Osteocyte (in vitro differentiated cells): Measurements from ENCODE around the gene COPZ1. TPM values are rescaled to one million over a fixed set of nuclear protein-coding genes. Genes with fewer than 3 reads are reported as not detected.
A peak's percentile ranks its signal among the peaks of the same experiment; 100 is the strongest.
"Not testable (repeated sequence)": the region's sequence is repeated elsewhere in the genome, so short reads cannot be mapped to it uniquely, and the experiment has no call there.

Source experiments
- DNase-seq: peaks from one replicate; pipeline ENCODE4 v3.0.0; 2021; ENCODE audit warnings: mixed read lengths; ENCODE audit not compliant: unreplicated experiment; ENCODE audit errors: extremely low spot score
- H3K27ac Mint-ChIP-seq: one replicate; pipeline ENCODE4 v1.8.0; 2021; ENCODE audit warnings: mild to moderate bottlenecking, mixed read lengths; ENCODE audit not compliant: unreplicated experiment
- H3K27me3 Mint-ChIP-seq: one replicate; pipeline ENCODE4 v1.8.0; 2021; ENCODE audit warnings: mixed read lengths; ENCODE audit not compliant: unreplicated experiment
- H3K36me3 Mint-ChIP-seq: one replicate; pipeline ENCODE4 v1.8.0; 2021; ENCODE audit warnings: mixed read lengths; ENCODE audit not compliant: unreplicated experiment
- H3K4me1 Mint-ChIP-seq: one replicate; pipeline ENCODE4 v1.8.0; 2021; ENCODE audit warnings: mixed read lengths; ENCODE audit not compliant: unreplicated experiment
- H3K4me3 Mint-ChIP-seq: one replicate; pipeline ENCODE4 v1.8.0; 2021; ENCODE audit warnings: mild to moderate bottlenecking, moderate library complexity, mixed read lengths; ENCODE audit not compliant: unreplicated experiment
- H3K9me3 Mint-ChIP-seq: one replicate; pipeline ENCODE4 v1.8.0; 2021; ENCODE audit warnings: mixed read lengths; ENCODE audit not compliant: unreplicated experiment
- CTCF ChIP-seq: fragments of 200-600 bp; sonication (generic); IDR thresholded peaks from 2 replicates; pipeline ENCODE4 v1.5.0; 2021; ENCODE audit warnings: antibody characterized with exemption, mild to moderate bottlenecking, moderate library complexity
- total RNA-seq: library from RNA; stranded (reverse); gene quantifications from 2 replicates; pipeline ENCODE4 v1.2.1, GENCODE V29; 2021

The COPZ1 gene
- total RNA-seq, 1 donor from 2014 or later: 136 TPM

DNA sequence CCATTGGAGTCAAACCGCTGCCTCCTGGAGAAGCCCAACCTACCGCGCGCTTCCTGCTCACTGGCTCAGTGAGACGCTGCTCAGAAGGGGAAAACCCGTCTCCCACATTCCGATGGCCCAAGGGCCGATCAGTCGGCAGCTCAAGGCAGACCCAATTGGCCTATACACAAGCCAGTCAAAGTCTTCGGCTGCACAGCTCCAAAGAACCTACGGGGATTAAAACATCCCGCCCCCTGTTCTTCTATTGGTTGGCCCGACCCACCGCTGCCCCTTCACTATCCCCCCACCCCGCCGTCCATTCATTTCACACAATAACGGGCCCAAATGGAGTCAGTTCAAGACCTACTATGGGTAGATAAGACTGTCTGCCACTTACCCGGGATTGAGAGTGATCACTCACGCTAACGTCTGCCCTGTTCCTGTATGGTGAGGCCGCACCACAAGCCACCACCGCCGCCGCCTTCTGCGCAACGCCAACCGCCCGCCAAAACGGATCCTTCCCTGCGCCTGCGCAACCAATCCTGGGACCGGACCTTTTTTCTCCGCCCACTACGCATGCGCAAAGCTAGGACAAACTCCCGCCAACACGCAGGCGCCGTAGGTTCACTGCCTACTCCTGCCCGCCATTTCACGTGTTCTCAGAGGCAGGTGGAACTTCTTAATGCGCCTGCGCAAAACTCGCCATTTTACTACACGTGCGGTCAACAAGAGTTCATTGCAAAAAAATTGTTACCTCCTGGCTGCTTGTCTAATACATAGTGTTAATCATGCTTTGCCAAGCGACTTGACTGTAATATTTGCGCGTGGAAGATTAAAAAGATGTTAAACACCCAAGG is 45.1 kb upstream of the COPZ1 start, which contains the start of gene CBX5:
CBX5 (minus strand) TSS at position 491 of the 836 bp plus-strand sequence. CDS start 22,472 bp downstream, outside the sequence.
- peak; percentile 100 for DNase-seq
- no peaks in the 10 kb centered on the region for H3K9me3 Mint-ChIP-seq
- no peaks in the 10 kb centered on the region for H3K27me3 Mint-ChIP-seq
- H3K4me1 Mint-ChIP-seq: peaks cover 55% of the 10 kb centered on the region
- no peak within 1 kb of the TSS for H3K4me3 Mint-ChIP-seq
- peaks cover 33% of the 10 kb centered on the region for H3K36me3 Mint-ChIP-seq
- TF ChIP-seq CTCF: no peak
- no peak within 1 kb of the TSS for H3K27ac Mint-ChIP-seq

DNA sequence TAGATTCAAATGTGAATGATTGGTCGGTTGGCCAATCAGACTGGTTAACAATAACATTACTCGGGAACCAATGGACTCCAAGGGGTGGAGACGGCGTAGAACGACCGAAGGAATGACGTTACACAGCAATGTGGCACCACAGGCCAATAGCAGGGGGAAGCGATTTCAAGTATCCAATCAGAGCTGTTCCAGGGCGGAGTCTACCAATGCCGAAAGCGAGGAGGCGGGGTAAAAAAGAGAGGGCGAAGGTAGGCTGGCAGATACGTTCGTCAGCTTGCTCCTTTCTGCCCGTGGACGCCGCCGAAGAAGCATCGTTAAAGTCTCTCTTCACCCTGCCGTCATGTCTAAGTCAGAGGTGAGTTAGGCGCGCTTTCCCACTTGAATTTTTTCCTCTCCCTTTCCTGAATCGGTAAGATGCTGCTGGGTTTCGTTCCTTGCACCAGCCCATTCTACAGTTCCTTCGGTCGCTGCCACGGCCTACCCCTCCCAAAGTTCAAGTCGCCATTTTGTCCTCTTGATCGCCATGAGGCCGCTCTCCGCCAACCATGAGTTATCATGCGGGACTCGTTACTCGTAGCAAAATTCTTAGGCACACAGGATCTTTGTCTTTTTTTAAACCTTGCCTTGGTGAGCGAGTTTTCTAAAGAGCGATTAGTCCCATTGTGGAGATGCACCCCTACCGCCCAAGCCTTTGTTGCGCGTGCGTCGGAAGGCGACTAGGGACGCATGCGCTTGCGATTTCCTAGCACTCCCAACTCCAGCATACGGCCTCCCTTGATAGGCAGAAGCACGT is 44.3 kb upstream of the COPZ1 start, which contains the start of gene HNRNPA1:
HNRNPA1 (plus strand) TSS at position 259 of the 793 bp plus-strand sequence; CDS start at position 341, 82 bp downstream.
- Mint-ChIP-seq H3K36me3 (peaks cover 40% of the 10 kb centered on the region), H3K27ac (no peak within 1 kb of the TSS), H3K4me1 (peaks cover 63% of the 10 kb centered on the region), H3K27me3 (no peaks in the 10 kb centered on the region), H3K9me3 (no peaks in the 10 kb centered on the region), H3K4me3 (no peak within 1 kb of the TSS)
- no peak for TF ChIP-seq CTCF
- DNase-seq: peak; percentile 98

GRCh38 chr12:54281261-54281638 is 43.7 kb upstream of the COPZ1 start:
- not testable (repeated sequence) for H3K27ac Mint-ChIP-seq, H3K27me3 Mint-ChIP-seq, DNase-seq, H3K4me3 Mint-ChIP-seq, H3K9me3 Mint-ChIP-seq
- H3K4me1 Mint-ChIP-seq: peaks cover 66% of the 10 kb centered on the region
- H3K36me3 Mint-ChIP-seq: peaks cover 43% of the 10 kb centered on the region

GRCh38 chr12:54281694-54282093 is 43.2 kb upstream of the COPZ1 start:
- H3K27me3 Mint-ChIP-seq, H3K9me3 Mint-ChIP-seq, DNase-seq, H3K27ac Mint-ChIP-seq, H3K4me3 Mint-ChIP-seq: not testable (repeated sequence)
- peaks cover 47% of the 10 kb centered on the region for H3K36me3 Mint-ChIP-seq
- peaks cover 63% of the 10 kb centered on the region for H3K4me1 Mint-ChIP-seq

DNA sequence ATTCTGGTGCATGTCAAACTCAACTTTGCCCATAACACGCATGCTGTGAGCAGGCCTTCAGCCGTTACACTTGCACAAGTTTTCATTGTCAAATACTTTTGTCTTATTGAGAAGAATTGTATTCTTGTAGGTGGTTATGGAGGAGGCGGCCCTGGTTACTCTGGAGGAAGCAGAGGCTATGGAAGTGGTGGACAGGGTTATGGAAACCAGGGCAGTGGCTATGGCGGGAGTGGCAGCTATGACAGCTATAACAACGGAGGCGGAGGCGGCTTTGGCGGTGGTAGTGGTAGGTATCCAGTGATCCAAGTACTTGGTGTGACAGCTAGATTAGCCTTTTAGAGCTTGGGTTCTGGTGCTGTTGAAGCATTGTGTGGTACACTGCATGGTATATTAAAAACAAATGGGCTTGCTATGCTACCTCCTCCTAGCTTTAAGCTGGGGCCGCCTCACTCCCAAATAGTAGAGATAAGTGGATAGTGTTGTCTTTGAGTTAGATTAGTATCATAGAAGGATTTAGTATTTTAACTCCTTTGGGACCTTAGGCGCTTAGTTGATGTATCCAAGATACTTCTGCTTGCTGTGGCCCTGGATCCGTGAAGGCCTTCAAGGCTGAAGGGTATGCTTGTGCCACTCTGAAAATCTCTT is 41.9 kb upstream of the COPZ1 start:
- Mint-ChIP-seq H3K36me3 (peaks cover 57% of the 10 kb centered on the region), H3K27me3 (no peaks in the 10 kb centered on the region), H3K27ac (no peak overlapping the region), H3K4me1 (peaks cover 57% of the 10 kb centered on the region), H3K9me3 (no peaks in the 10 kb centered on the region), H3K4me3 (no peak overlapping the region)
- DNase-seq: no peak
- TF ChIP-seq CTCF: no peak

DNA sequence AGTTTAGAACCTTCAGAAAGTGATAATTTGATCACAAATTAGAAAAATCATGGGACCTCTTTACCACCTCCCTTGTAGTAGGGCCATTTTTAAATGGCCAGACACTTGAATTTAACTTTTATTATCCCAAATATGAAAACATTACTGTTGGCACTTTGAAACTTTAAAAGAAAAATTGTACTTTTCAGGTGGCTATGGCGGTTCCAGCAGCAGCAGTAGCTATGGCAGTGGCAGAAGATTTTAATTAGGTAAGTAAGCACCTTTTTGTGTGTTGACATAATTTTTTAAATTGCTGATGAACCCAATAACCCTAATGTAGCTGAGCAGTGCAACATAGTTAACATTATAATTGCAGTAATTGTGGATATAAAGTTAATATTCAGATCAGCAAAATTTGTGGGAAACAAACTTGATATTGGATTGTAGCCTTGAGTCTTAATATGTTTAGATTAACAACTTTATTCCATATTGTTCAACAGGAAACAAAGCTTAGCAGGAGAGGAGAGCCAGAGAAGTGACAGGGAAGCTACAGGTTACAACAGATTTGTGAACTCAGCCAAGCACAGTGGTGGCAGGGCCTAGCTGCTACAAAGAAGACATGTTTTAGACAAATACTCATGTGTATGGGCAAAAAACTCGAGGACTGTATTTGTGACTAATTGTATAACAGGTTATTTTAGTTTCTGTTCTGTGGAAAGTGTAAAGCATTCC is 40.7 kb upstream of the COPZ1 start:
- DNase-seq, H3K27me3 Mint-ChIP-seq, H3K4me3 Mint-ChIP-seq, H3K9me3 Mint-ChIP-seq: not testable (repeated sequence)
- H3K36me3 Mint-ChIP-seq: peaks cover 60% of the 10 kb centered on the region
- H3K27ac Mint-ChIP-seq: peak overlapping the region; percentile 56
- peaks cover 48% of the 10 kb centered on the region for H3K4me1 Mint-ChIP-seq
